Right lobe of liver (tissue), 6 donors: Measurements from ENCODE around the gene USP53. TPM values are rescaled to one million over a fixed set of nuclear protein-coding genes. Genes with fewer than 3 reads are reported as not detected.

Experiments
- ATAC-seq, 4 donors: fragments of 200-7000 bp; cut with Tn5 transposase; one replicate each; pipeline ENCODE4 v1.9.1; 2020; ENCODE audit warnings: mild to moderate bottlenecking in 4 of 4, moderate library complexity in 4 of 4
- DNase-seq, 3 donors: peaks; one replicate each; pipeline ENCODE4 v3.0.0-alpha.2; 2020
- H3K27ac ChIP-seq, 3 donors: fragments of 200-600 bp; one replicate each; pipeline ENCODE4 v1.8.0; 2022
- H3K27me3 ChIP-seq, 2 donors: fragments of 200-600 bp; one replicate each; pipeline ENCODE4 v1.8.0; 2022
- H3K36me3 ChIP-seq, 4 donors: fragments of 200-600 bp; sonication (generic) in 1 of 4; one replicate each; pipeline versions ENCODE4 v1.5.1 to v1.8.0; 2017 to 2022; ENCODE audit warnings: control low read depth in 1 of 4
- H3K4me1 ChIP-seq, 4 donors: fragments of 200-600 bp; sonication (generic) in 1 of 4; one replicate each; pipeline versions ENCODE4 v1.5.1 to v1.8.0; 2017 to 2022; ENCODE audit warnings: control low read depth in 1 of 4
- H3K4me3 ChIP-seq, 3 donors: fragments of 200-600 bp; one replicate each; pipeline ENCODE4 v1.8.0; 2022
- H3K9me3 ChIP-seq, 4 donors: fragments of 200-600 bp; sonication (generic) in 1 of 4; one replicate each; pipeline versions ENCODE4 v1.5.1 to v1.8.0; 2017 to 2022; ENCODE audit warnings: control low read depth in 1 of 4
- POLR2A ChIP-seq: fragments of 450-650 bp; IDR thresholded peaks from one replicate; pipeline ENCODE4 v1.6.1; 2017; ENCODE audit warnings: antibody characterized with exemption, mild to moderate bottlenecking
- WGBS: methylation state at CpG from one replicate; pipeline ENCODE4 v1.1.6; 2018; ENCODE audit warnings: low coverage, low lambda C conversion rate; ENCODE audit not compliant: insufficient coverage; ENCODE audit errors: missing lambda C conversion rate; 5-methylcytosine and 5-hydroxymethylcytosine counted together
- intact Hi-C, 2 donors: fragments of 100-400 bp; cut with DNase I; formaldehyde crosslinking; loops; one replicate each; pipeline versions ENCODE4 v1.11.2 to v1.14.1; 2022
- total RNA-seq, 6 experiments: library from RNA; depleted of rRNA in 2 of 6; stranded (reverse); fragments of >200 nt in 2 of 6; fragmentation: NEBNext Ultra II Directional in 3 of 6; extraction: Animal tissue kit (Norgen Biotek cat#: 25700) in 3 of 6; gene quantifications; one replicate each; pipeline versions ENCODE4 v1.1.0 to v1.2.4, GENCODE V29; 2016 to 2023
- TF ChIP-seq, protein P1 (sequence below), 4 donors: fragments of 200-600 bp in 3 of 4; fragments of 450-650 bp in 1 of 4; IDR thresholded peaks; one replicate each; pipeline versions ENCODE4 v1.5.1 to v1.8.0; 2016 to 2022; ENCODE audit warnings: antibody characterized with exemption in 4 of 4, mild to moderate bottlenecking in 2 of 4
- donor health status: DM: no; HTN: yes; CAD: no.
- donor health status: DM: no; HTN: no; CAD: no.
- donor health status: DM: no; HTN: no; CAD: no.
- donor health status: DM: no; HTN: yes; CAD: no.
- donor health status: DM: no; HTN: yes; CAD: no.

The USP53 gene
- total RNA-seq, 6 experiments from 2014 or later: 6.4 to 12.5 (median 8.9) TPM

DNA sequence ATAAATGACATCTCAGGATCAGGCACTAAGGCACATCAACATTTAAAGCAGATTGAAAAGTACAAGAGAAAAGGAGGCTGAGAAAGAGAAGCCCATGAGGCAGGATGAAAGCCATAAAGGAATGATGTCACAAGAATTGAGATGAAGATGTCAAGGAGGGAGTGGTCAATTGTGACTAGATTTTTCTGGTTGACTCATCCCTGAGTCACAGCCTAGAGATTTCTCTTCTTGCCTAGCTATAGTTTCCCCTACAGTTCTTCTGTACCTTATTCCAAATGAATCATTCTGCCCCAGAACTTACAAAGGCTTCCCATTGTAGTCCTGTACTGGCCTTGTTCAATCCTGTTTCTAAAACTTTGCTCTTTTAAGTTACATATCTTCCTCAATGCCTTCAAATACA is 3.4 kb upstream of the USP53 start:
- H3K4me1 ChIP-seq: no peaks in the 10 kb centered on the region
- H3K27me3 ChIP-seq: no peaks in the 10 kb centered on the region
- no peak for TF ChIP-seq POLR2A
- TF ChIP-seq, protein P1, sequence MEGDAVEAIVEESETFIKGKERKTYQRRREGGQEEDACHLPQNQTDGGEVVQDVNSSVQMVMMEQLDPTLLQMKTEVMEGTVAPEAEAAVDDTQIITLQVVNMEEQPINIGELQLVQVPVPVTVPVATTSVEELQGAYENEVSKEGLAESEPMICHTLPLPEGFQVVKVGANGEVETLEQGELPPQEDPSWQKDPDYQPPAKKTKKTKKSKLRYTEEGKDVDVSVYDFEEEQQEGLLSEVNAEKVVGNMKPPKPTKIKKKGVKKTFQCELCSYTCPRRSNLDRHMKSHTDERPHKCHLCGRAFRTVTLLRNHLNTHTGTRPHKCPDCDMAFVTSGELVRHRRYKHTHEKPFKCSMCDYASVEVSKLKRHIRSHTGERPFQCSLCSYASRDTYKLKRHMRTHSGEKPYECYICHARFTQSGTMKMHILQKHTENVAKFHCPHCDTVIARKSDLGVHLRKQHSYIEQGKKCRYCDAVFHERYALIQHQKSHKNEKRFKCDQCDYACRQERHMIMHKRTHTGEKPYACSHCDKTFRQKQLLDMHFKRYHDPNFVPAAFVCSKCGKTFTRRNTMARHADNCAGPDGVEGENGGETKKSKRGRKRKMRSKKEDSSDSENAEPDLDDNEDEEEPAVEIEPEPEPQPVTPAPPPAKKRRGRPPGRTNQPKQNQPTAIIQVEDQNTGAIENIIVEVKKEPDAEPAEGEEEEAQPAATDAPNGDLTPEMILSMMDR (IDR thresholded peaks at IDR 0.05): no peak
- intact Hi-C loops: no loop called here
- no peak overlapping the region for H3K27ac ChIP-seq
- no peak for DNase-seq
- H3K9me3 ChIP-seq: no peaks in the 10 kb centered on the region
- H3K36me3 ChIP-seq: no peaks in the 10 kb centered on the region
- no peak for ATAC-seq
- H3K4me3 ChIP-seq: no peak overlapping the region

DNA sequence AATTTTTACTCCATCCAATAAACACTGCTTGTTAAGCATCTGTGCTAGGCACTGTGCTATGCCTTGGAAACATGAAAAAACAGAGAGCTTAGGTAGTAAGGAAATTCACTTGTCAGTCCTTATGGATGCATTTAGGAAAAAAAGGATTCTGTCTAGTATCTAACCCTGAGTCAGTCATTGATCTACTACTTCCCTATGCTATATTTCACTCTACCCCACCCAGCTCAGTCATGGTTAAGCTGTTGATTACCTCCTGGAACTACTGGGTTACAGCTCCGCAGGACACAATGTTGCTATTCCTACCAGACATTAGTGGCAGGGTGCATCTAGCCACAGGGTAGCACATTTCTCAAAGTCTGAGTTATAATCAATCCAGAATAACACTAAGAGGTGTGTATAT is 2.9 kb upstream of the USP53 start:
- intact Hi-C loops: no loop called here
- 100% methylated on average over 1 of the region's 1 CpG for WGBS
- no peaks in the 10 kb centered on the region for H3K9me3 ChIP-seq
- DNase-seq: no peak
- H3K27me3 ChIP-seq: no peaks in the 10 kb centered on the region
- no peaks in the 10 kb centered on the region for H3K4me1 ChIP-seq
- no peak overlapping the region for H3K4me3 ChIP-seq
- no peak overlapping the region for H3K27ac ChIP-seq
- no peak for ATAC-seq
- TF ChIP-seq, protein P1 (IDR thresholded peaks at IDR 0.05): no peak
- no peak for TF ChIP-seq POLR2A
- H3K36me3 ChIP-seq: no peaks in the 10 kb centered on the region

DNA sequence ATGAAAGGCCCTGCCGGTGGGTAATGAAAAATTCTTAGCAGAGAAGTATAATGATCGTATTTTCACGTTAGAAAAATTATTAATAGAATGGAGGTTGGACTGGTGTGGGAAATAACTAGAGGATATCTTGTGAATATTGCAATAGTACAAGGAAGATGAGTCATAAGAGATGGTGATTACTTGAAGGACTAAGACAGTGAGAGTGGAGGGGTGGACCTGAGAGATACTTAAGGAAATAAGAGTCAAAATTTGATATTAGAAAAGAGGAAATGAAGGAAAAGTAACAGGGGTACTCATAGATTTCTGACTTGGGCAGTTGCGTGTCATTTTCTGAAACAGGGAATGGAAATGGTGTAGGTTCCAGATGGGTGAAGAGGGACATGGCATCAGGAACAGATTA is 1.7 kb upstream of the USP53 start:
- H3K27ac ChIP-seq: no peak overlapping the region
- intact Hi-C loops: no loop called here
- H3K4me1 ChIP-seq: no peaks in the 10 kb centered on the region
- H3K36me3 ChIP-seq: no peaks in the 10 kb centered on the region
- WGBS: 75% methylated on average over 4 of the region's 4 CpGs
- ATAC-seq (no peak), DNase-seq (no peak)
- no peaks in the 10 kb centered on the region for H3K9me3 ChIP-seq
- no peaks in the 10 kb centered on the region for H3K27me3 ChIP-seq
- TF ChIP-seq, protein P1 (IDR thresholded peaks at IDR 0.05): no peak
- TF ChIP-seq POLR2A: no peak
- no peak overlapping the region for H3K4me3 ChIP-seq

DNA sequence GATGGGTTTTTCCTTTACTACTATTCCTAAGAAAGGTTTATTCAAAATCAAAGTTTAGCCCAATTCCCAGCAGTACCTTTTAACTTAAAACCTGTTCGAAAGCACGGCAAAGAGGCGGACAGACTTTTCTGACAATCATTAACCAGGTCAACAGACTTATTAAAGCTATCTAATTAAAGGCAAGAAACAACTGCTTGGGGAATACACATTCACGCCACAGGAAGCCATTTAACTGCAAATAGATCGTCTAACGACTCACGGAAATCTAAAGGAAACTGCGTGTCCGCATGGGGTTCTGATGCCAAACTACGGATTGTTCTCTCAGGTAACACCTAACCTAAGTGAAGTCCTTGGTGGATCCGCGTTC is 663 bp upstream of the USP53 start:
- H3K27ac ChIP-seq: peak overlapping the region; percentile 70 to 96 (median 87)
- DNase-seq (peak in 1 of 3 donors; percentile 45), ATAC-seq (peak in 3 of 4 donors; percentile 3 to 28 (median 5))
- peak overlapping the region; percentile 84 to 94 (median 84) for H3K4me3 ChIP-seq
- H3K4me1 ChIP-seq: no peaks in the 10 kb centered on the region
- H3K27me3 ChIP-seq: no peaks in the 10 kb centered on the region
- TF ChIP-seq POLR2A: no peak
- TF ChIP-seq, protein P1 (IDR thresholded peaks at IDR 0.05): peak in 1 of 4 donors; percentile 17
- H3K9me3 ChIP-seq: no peaks in the 10 kb centered on the region
- 0% methylated on average over 10 of the region's 12 CpGs for WGBS
- H3K36me3 ChIP-seq: no peaks in the 10 kb centered on the region
- intact Hi-C loops: no loop called here

DNA sequence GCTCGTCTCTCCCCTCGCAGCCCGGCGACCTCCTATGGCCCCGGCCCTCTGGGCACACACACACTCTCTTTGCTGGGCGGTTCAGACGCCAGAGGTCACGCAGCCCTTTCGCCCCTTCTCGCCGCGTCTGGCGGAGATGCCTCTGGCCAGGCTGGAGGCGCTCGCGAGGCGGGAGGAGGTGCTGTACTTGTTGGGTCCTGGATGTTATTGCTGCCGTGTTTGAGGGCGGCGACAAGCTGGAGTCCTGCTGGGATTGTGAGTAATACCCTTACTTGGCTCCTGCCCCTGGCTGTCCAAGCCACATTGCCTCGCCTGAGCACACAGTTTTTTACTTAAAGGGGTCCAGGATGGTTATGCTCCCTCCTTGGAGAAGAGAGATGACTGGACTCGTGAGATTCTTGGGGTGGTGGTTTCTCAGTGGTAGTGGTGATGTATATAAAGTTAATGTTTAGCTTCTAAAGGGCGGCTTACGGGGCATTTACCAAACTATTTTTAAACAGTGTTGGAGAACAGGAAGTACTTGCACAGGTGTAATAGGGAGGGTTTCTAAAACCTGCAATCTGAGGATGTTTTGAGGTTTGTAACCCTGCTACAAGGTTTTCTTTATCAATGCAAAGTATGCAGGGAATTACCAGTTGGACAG is 572 bp downstream of the USP53 start:
- intact Hi-C loops: no loop called here
- H3K9me3 ChIP-seq: no peaks in the 10 kb centered on the region
- H3K4me3 ChIP-seq: peak overlapping the region; percentile 84 to 94 (median 84)
- H3K27me3 ChIP-seq: no peaks in the 10 kb centered on the region
- H3K36me3 ChIP-seq: peaks cover 0 to 4% (median 0%) of the 10 kb centered on the region in 4 donors
- no peaks in the 10 kb centered on the region for H3K4me1 ChIP-seq
- DNase-seq (peak; percentile 85 to 90 (median 87)), ATAC-seq (peak; percentile 75 to 79 (median 78))
- WGBS: 0% methylated on average over 4 of the region's 24 CpGs
- TF ChIP-seq, protein P1 (IDR thresholded peaks at IDR 0.05): peak in 3 of 4 donors; percentile 16 to 43 (median 16)
- no peak for TF ChIP-seq POLR2A
- peak overlapping the region; percentile 87 to 96 (median 96) for H3K27ac ChIP-seq
